OCI-LY7 (cell line): ENCODE results near the gene HMBS. TPM values are rescaled to one million over a fixed set of nuclear protein-coding genes. Genes with fewer than 3 reads are reported as not detected.

ENCODE experiments used
- BruUV-seq: library from RNA; stranded (reverse); fragments of 400-500 nt; replicated peaks from 2 replicates; lab custom pipeline; 2021; lab: Mats Ljungman, UMichigan
- CTCF ChIA-PET: fragments of 300-600 bp; sonication (Branson Sonifier 250); formaldehyde crosslinking; loops from one replicate; lab custom pipeline; 2022; ENCODE audit warnings: antibody characterized with exemption; ENCODE audit not compliant: unreplicated experiment; lab: Charles Lee
- POLR2A ChIA-PET: fragments of 300-600 bp; sonication (Branson Sonifier 250); formaldehyde crosslinking; loops from one replicate; lab custom pipeline; 2022; ENCODE audit warnings: antibody characterized with exemption; lab: Charles Lee
- DNase-seq: peaks from one replicate; pipeline ENCODE4 v3.0.0-alpha.2; 2015; ENCODE audit warnings: low spot score
- H2AFZ ChIP-seq: fragments of 200-600 bp; sonication (generic), shearing (Covaris generic); 2 replicates; pipeline ENCODE4 v1.6.1; 2014; ENCODE audit warnings: mild to moderate bottlenecking, antibody characterized with exemption, low read length, moderate library complexity
- H3K27ac ChIP-seq: fragments of 200-600 bp; sonication (generic); 2 replicates; pipeline ENCODE4 v1.5.1; 2014; ENCODE audit warnings: mixed run types, low read depth, mild to moderate bottlenecking, moderate library complexity, low read length, inconsistent platforms; ENCODE audit not compliant: poor library complexity, severe bottlenecking
- H3K36me3 ChIP-seq: fragments of 200-600 bp; sonication (generic); 2 replicates; pipeline ENCODE4 v1.6.1; 2014; ENCODE audit warnings: mild to moderate bottlenecking, antibody characterized with exemption, low read length, moderate library complexity, mixed read lengths; ENCODE audit not compliant: insufficient read depth
- H3K4me1 ChIP-seq: fragments of 200-600 bp; sonication (generic); 2 replicates; pipeline ENCODE4 v1.5.1; 2014; ENCODE audit warnings: mild to moderate bottlenecking, low read length; ENCODE audit not compliant: insufficient read depth, poor library complexity, severe bottlenecking
- H3K4me2 ChIP-seq: fragments of 200-600 bp; sonication (generic); 2 replicates; pipeline ENCODE4 v1.6.1; 2014; ENCODE audit warnings: mild to moderate bottlenecking, low read length
- H3K4me3 ChIP-seq: fragments of 200-600 bp; sonication (generic); 2 replicates; pipeline ENCODE4 v1.5.1; 2014; ENCODE audit warnings: mild to moderate bottlenecking, low read depth, low read length; ENCODE audit not compliant: poor library complexity, severe bottlenecking
- H3K79me2 ChIP-seq: fragments of 200-600 bp; sonication (generic); 2 replicates; pipeline ENCODE4 v1.6.1; 2016; ENCODE audit warnings: low read depth, mild to moderate bottlenecking, low read length, moderate library complexity, mixed read lengths; ENCODE audit not compliant: insufficient read depth
- H3K9me2 ChIP-seq: fragments of 200-600 bp; sonication (generic); 2 replicates; pipeline ENCODE4 v1.6.1; 2016; ENCODE audit warnings: mild to moderate bottlenecking, low read length, mixed read lengths; ENCODE audit not compliant: insufficient read depth
- H3K9me3 ChIP-seq: fragments of 200-600 bp; sonication (generic); 2 replicates; pipeline ENCODE4 v1.6.1; 2014; ENCODE audit warnings: mild to moderate bottlenecking, mixed run types, low read length, mixed read lengths
- H4K20me1 ChIP-seq: fragments of 200-600 bp; sonication (generic); 2 replicates; pipeline ENCODE4 v1.6.1; 2014; ENCODE audit warnings: mild to moderate bottlenecking, antibody characterized with exemption, low read length, moderate library complexity, mixed read lengths; ENCODE audit not compliant: insufficient read depth
- EZH2phosphoT487 ChIP-seq: fragments of 200-600 bp; sonication (generic); IDR thresholded peaks from 2 replicates; pipeline ENCODE4 v1.6.1; 2018; ENCODE audit warnings: low read depth, borderline replicate concordance, mild to moderate bottlenecking, mixed run types, antibody characterized with exemption, low read length, moderate library complexity, mixed read lengths
- intact Hi-C: fragments of 100-400 bp; cut with micrococcal nuclease; formaldehyde crosslinking; loops from one replicate; pipeline ENCODE4 v1.10.0; 2022; ENCODE audit not compliant: unreplicated experiment
- total RNA-seq, 2 experiments: library from RNA; depleted of rRNA in 1 of 2; stranded (reverse); fragments of >200 nt in 1 of 2; shearing (Covaris generic) in 1 of 2; gene quantifications; 2 replicates each; pipeline ENCODE4 v1.2.3, GENCODE V29; 2014 to 2022
- TF ChIP-seq, protein P1 (sequence below): fragments of 200-600 bp; sonication (generic); conservative IDR thresholded peaks from 2 replicates; pipeline ENCODE4 v1.5.1; 2014; ENCODE audit warnings: mild to moderate bottlenecking, antibody characterized with exemption, low read length, moderate library complexity, mixed read lengths

HMBS gene
- total RNA-seq, 2 experiments from 2014 or later: 12.2 to 50.0 TPM

DNA sequence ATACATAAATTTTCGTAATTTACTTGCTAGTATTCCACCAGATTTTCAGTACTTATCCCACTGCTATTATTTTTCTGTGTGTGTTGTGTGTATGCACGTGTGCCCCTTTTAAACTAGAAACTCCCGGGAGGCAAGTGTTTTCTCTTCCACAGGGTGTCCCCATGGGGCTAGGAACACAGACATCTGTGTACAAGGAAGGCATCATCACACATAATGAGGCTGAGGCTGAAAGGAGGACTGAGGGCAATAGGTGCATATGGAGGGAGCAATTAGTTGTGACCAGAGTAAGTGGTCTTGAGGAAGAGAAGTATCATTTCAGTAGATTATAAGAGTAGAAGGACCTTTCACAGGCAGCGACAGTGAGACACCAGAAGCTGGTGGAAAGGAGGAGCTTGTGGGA lies 19.1 kb downstream of the HMBS start:
- H3K9me2 ChIP-seq: no peaks in the 10 kb centered on the region
- H3K4me3 ChIP-seq: no peak overlapping the region
- H4K20me1 ChIP-seq: no peaks in the 10 kb centered on the region
- CTCF ChIA-PET: no interaction called here
- peaks cover 36% of the 10 kb centered on the region for H3K4me1 ChIP-seq
- BruUV-seq: no TSS peak
- H3K79me2 ChIP-seq: peaks cover 24% of the 10 kb centered on the region
- no peak overlapping the region for H2AFZ ChIP-seq
- POLR2A ChIA-PET: interaction anchor here (0.6 kb wide), 2 partner anchors 19 to 23 kb away, joined by 4 to 7 read pairs; no protein-coding TSS in a partner anchor
- TF ChIP-seq, protein P1, sequence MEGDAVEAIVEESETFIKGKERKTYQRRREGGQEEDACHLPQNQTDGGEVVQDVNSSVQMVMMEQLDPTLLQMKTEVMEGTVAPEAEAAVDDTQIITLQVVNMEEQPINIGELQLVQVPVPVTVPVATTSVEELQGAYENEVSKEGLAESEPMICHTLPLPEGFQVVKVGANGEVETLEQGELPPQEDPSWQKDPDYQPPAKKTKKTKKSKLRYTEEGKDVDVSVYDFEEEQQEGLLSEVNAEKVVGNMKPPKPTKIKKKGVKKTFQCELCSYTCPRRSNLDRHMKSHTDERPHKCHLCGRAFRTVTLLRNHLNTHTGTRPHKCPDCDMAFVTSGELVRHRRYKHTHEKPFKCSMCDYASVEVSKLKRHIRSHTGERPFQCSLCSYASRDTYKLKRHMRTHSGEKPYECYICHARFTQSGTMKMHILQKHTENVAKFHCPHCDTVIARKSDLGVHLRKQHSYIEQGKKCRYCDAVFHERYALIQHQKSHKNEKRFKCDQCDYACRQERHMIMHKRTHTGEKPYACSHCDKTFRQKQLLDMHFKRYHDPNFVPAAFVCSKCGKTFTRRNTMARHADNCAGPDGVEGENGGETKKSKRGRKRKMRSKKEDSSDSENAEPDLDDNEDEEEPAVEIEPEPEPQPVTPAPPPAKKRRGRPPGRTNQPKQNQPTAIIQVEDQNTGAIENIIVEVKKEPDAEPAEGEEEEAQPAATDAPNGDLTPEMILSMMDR: peak; percentile 51
- TF ChIP-seq EZH2phosphoT487: no peak
- no peaks in the 10 kb centered on the region for H3K9me3 ChIP-seq
- no peak overlapping the region for H3K27ac ChIP-seq
- H3K36me3 ChIP-seq: peaks cover 2% of the 10 kb centered on the region
- peak overlapping the region; percentile 100 for H3K4me2 ChIP-seq
- no peak for DNase-seq
- intact Hi-C loops: loop anchor here (2.0 to 5.0 kb wide), 4 partner anchors 47 to 219 kb away; partner anchors contain the start of genes HYOU1, RPS25 and TRAPPC4

DNA sequence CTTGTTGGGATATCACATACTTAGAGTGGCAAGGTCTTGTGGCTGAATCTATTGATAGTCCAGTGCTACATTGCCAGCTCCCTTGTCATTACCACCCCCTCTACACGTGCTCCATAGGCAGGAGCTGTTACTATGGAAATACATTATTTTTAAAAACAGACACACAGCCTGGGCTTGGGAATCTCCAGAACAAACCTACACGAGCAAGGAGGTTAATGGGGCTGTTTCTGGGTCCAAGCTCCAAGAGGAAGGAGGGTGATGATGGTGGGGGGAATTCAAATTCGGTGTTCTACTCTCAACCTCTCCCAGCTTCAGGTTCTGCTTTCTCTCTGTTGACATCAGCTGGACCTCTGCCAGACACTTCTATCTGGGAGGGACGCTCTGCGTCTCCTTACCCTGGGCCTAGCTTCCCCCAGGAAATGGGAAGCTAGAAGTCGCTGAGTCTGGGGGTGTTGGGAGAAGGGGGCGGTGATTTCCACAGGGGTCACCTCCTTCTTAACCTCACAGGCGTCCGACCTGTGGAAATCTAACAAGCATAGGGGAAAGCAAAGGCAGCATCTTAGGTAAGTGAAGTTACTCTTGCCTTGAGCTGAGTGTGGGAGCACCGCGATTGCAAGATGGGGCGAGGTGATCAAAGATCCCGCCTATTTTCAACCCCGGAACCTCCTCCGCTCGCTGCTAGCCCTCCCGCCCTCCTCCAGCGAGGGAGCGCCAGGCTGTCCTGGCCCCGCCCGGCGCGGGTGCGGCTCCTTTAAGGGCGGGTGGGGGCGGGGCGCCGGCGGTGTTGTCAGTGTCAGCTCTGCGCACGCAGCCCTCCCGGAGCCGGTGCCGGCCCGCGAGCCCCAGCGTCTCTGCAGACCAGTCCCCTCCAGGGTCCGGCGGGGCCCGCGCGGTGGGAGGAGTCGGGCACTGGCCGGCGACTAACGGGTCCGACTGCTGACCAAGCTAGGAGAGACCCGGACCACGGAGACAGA lies 22.2 kb downstream of the HMBS start, which contains the start of gene C2CD2L:
Gene C2CD2L (plus strand): TSS at position 781 of the 974 bp plus-strand sequence. CDS start 398 bp downstream, outside the sequence.
- Histone ChIP-seq H3K79me2 (peaks cover 6% of the 10 kb centered on the region; the same call in 1 of the 2 replicates), H3K4me1 (peaks cover 31% of the 10 kb centered on the region), H3K4me2 (peak within 1 kb of the TSS; percentile 99), H3K27ac (peak within 1 kb of the TSS; percentile 52), H4K20me1 (no peaks in the 10 kb centered on the region), H3K36me3 (peaks cover 7% of the 10 kb centered on the region; the same call in 1 of the 2 replicates), H3K9me2 (no peaks in the 10 kb centered on the region), H3K4me3 (peak within 1 kb of the TSS; percentile 93), H2AFZ (peak within 1 kb of the TSS; percentile 79), H3K9me3 (no peaks in the 10 kb centered on the region)
- TF ChIP-seq, protein P1: no peak
- no peak for TF ChIP-seq EZH2phosphoT487
- intact Hi-C loops: no loop called here
- DNase-seq: peak; percentile 92
- TSS peak; percentile 71 for BruUV-seq
- ChIA-PET CTCF (interaction anchor here (0.5 to 1.0 kb wide), 6 partner anchors 9 to 254 kb away, joined by 3 to 5 read pairs (median 3); no protein-coding TSS in a partner anchor), POLR2A (interaction anchor here (0.6 to 4.0 kb wide), 17 partner anchors 9 to 255 kb away, joined by 3 to 41 read pairs (median 3); partner anchors contain the start of genes HINFP and HMBS)
